Effector memory CD8-positive, alpha-beta T cell (primary cell): ENCODE data around the gene LOXL1.
A peak's percentile ranks its signal among the peaks of the same experiment; 100 is the strongest.
"Not testable (repeated sequence)": the region's sequence is repeated elsewhere in the genome, so short reads cannot be mapped to it uniquely, and the experiment has no call there.

Experiments
- ATAC-seq: fragments of 150-1000 bp; cut with Tn5 transposase; replicated peaks from 2 replicates; pipeline ENCODE4 v1.10.0; 2021; ENCODE audit warnings: mild to moderate bottlenecking, moderate library complexity
- DNase-seq, 3 experiments: peaks; one replicate each; pipeline ENCODE4 v3.0.0; 2021
- H3K27ac Mint-ChIP-seq, 2 donors: one replicate each; pipeline ENCODE4 v1.8.0; 2022; ENCODE audit warnings: mild to moderate bottlenecking in 2 of 2, mixed read lengths in 2 of 2, moderate library complexity in 2 of 2
- H3K27me3 Mint-ChIP-seq, 2 donors: one replicate each; pipeline ENCODE4 v1.8.0; 2022; ENCODE audit warnings: mixed read lengths in 2 of 2
- H3K36me3 Mint-ChIP-seq: one replicate; pipeline ENCODE4 v1.8.0; 2022; ENCODE audit warnings: mild to moderate bottlenecking, moderate library complexity, mixed read lengths; ENCODE audit not compliant: insufficient read depth
- H3K4me1 Mint-ChIP-seq, 2 donors: one replicate each; pipeline ENCODE4 v1.8.0; 2022; ENCODE audit warnings: low read depth in 2 of 2, mixed read lengths in 2 of 2
- H3K4me3 Mint-ChIP-seq, 2 donors: one replicate each; pipeline ENCODE4 v1.8.0; 2022; ENCODE audit warnings: mild to moderate bottlenecking in 2 of 2, mixed read lengths in 2 of 2, moderate library complexity in 2 of 2
- H3K9me3 Mint-ChIP-seq, 2 donors: one replicate each; pipeline ENCODE4 v1.8.0; 2022; ENCODE audit warnings: mixed read lengths in 2 of 2

The LOXL1 gene

DNA sequence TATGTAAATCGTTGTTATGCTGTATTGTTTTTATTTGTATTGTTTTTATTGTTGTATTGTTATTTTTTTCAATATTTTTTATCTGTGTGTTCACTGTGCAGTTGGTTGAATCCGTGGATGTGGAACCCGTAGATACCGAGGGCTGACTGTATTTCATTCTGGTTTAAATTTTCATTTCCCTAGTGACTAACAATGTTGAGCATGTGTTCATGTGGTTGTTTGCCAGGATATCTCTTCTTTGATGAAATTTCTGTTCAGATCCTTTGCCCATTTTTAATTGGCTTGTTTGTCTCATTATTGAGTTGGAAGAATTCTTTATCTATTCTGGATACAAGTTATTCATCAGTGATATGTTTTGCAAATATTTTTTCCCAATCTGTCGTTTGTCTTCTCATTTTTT is 36.2 kb downstream of the LOXL1 start:
- Mint-ChIP-seq H3K4me1 (peaks cover 33 to 39% of the 10 kb centered on the region in 2 donors), H3K36me3 (peaks cover 3% of the 10 kb centered on the region), H3K9me3 (no peaks in the 10 kb centered on the region), H3K4me3 (no peak overlapping the region), H3K27me3 (no peaks in the 10 kb centered on the region), H3K27ac (no peak overlapping the region)
- DNase-seq (no peak), ATAC-seq (no peak)

DNA sequence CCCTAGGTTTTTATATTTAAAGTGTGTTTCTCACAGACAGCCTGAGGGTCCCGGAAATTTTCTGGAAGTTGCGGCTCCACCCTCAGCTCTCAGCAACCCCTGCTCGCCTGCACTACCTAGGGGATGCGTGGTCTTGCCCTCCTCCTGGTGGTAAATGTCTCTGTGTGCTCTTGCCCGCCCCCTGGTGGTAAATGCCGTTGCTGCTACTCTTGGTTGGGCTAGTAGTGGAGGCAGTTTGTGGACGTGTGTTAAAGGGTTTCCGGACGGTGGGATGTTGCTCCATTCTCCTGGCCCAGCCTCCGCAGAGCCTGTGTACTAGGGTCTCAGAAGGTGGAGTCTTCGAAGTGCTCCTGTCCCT is 38.5 kb downstream of the LOXL1 start:
- Mint-ChIP-seq H3K27me3 (no peaks in the 10 kb centered on the region), H3K4me3 (peak overlapping the region; percentile 71 to 83), H3K4me1 (peaks cover 20 to 24% of the 10 kb centered on the region in 2 donors), H3K36me3 (peaks cover 3% of the 10 kb centered on the region), H3K9me3 (no peaks in the 10 kb centered on the region), H3K27ac (peak overlapping the region; percentile 63 to 83)
- DNase-seq, result peak; percentile 84 to 90 (median 84)
- peak; percentile 94 for ATAC-seq

DNA sequence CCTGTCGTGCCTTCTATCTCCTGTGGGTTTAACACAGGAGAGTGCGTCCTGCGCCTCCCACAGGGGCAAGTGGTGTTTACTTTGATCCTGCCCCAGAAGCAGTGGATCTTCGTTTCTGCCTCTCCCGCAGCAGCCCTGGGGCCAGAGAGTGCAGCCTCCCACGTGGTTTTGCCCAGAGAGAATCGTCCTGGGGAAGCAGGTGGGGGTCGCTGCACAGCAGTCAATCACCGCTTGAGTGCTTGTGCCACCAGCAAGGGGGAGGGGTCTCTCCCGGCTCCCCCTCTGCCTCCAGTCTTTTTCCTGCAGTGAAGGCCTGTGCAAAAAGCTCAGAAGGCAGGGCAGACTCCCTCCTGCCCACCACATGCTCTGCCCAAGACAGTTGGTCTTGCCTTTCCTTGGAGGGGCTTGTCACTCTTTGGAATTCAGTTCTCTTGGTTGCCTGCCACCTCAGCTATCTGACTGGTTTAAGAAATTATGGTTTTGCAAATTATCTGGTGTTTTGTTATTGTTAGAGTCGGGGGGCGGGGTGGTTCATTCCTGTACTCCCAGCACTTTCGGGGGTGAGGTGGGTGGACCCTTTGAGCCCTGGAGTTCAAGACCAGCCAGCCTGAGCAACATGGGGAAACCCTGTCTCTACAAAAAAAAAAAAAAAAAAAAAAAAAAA is 39.0 kb downstream of the LOXL1 start:
- DNase-seq, result no peak
- Mint-ChIP-seq H3K9me3 (no peaks in the 10 kb centered on the region), H3K36me3 (peaks cover 3% of the 10 kb centered on the region), H3K27ac (peak overlapping the region; percentile 63 to 83), H3K4me3 (peak overlapping the region; percentile 71 to 83), H3K4me1 (peaks cover 17 to 22% of the 10 kb centered on the region in 2 donors), H3K27me3 (no peaks in the 10 kb centered on the region)
- ATAC-seq, result peak; percentile 52

DNA sequence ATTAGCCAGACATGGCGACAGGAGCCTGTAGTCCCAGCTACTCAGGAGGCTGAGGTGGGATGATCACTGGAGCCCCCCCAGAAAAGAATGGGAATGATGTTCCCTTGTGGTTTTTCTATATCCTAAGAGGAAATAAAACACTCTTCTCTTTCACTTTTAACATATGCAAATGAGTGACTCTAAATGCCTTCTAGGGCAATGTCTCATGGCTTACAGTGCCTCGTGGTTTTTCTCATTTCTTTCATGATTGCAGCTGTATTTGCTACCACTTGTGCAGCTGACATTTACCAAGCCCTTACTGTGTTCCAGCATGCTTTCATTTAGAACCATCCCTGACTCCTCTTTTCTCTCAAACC is 39.5 kb downstream of the LOXL1 start:
- peaks cover 3% of the 10 kb centered on the region for H3K36me3 Mint-ChIP-seq
- H3K27ac Mint-ChIP-seq, result peak overlapping the region; percentile 63 to 83

DNA sequence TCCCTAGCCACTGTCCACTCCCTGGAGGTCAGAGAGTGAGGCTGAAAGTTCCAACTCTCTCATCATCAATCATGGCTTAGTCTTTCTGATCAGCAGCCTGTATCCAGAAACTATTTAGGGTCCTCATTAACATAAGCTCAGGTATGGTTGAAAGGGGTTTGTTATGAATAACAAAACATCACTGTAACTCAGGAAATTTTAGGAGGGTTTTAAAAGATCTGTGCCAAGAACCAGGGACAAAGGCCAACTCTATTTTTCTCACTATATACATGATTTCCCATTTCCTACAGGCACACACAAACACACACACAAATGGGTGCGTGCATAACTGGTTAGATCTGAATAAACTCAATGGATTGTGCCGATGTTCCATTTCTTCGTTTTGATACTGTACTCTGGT is 42.2 kb downstream of the LOXL1 start:
- peaks cover 0 to 9% of the 10 kb centered on the region in 2 donors for H3K27me3 Mint-ChIP-seq
- H3K4me1 Mint-ChIP-seq, result peaks cover 22 to 27% of the 10 kb centered on the region in 2 donors
- H3K4me3 Mint-ChIP-seq, result no peak overlapping the region
- H3K9me3 Mint-ChIP-seq, result no peaks in the 10 kb centered on the region
- H3K27ac Mint-ChIP-seq, result no peak overlapping the region
- DNase-seq (no peak), ATAC-seq (no peak)
- peaks cover 3% of the 10 kb centered on the region for H3K36me3 Mint-ChIP-seq

More for the DNA sequence above, 39.5 kb downstream of the LOXL1 start:
- Mint-ChIP-seq H3K4me3 (peak overlapping the region; percentile 71 to 83), H3K4me1 (peaks cover 17 to 22% of the 10 kb centered on the region in 2 donors), H3K9me3 (no peaks in the 10 kb centered on the region), H3K27me3 (no peaks in the 10 kb centered on the region)
- peak; percentile 56 for ATAC-seq
- DNase-seq, result no peak

DNA sequence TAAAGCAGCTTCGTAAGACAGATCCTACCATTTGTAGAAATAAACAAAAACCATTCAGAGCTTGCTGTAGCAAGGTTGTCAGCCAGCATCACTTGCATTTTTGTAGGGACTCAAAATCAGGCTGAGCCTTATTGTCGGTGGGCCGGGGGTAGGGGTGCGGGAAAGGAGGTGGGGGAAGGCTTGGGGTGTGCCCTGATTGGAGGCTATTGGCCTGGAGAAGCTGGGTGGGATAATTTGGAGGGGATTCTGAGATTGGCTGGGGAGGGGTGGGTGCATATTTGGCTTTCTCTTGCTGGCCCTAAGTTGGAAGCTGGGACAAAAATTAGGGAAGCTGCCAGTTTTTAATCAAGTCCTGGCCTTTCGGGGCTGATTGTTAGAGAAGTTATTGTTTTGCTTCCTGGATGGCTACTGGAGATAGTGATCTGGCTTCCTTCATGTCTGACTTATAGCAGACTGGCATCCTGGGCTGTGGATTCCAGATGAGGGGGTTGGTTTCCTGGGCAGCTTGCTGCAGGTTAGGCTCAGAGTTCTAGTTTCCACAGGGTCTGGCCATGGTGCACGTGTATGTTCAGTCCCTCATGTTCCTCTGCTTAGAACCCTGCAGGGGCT is 43.0 kb downstream of the LOXL1 start:
- H3K27me3 Mint-ChIP-seq, result peaks cover 1 to 11% of the 10 kb centered on the region in 2 donors
- peaks cover 3% of the 10 kb centered on the region for H3K36me3 Mint-ChIP-seq
- ATAC-seq, result no peak
- H3K4me1 Mint-ChIP-seq, result peaks cover 22 to 27% of the 10 kb centered on the region in 2 donors
- H3K4me3 Mint-ChIP-seq, result no peak overlapping the region
- H3K9me3 Mint-ChIP-seq, result no peaks in the 10 kb centered on the region
- no peak overlapping the region for H3K27ac Mint-ChIP-seq
- no peak for DNase-seq

DNA sequence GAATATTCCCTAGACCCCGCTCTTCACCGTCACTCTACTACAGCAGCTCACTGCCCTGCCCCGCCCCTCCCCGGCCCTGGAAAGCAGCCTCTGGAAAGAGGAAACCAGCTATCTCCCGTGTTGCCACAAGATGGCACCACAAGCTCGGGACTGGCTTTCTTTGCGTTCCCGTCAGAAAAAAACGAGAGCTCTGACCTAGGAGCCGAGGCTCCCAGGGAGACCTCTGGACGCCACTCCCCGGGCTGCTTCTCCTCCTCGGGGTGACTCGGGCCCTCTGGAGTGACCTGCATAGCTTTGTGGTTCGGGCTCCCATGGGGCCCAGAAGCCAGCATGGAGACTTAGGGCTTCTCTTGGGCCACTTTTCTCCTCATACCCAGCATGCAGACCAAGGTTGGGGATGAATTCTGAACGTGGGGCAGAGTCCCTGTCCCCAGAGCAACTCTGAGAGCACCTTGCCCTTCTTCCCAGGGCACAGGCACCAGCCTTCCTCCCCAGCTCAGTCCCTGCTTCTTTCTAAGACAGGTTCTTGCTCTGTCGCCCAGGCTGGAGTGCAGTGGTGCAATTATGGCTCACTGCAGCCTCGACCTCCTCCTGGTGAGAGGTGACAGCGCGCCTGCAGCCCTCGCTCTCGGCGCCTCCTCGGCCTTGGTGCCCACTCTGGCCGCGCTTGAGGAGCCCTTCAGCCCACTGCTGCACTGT is 46.9 kb downstream of the LOXL1 start:
- peak; percentile 90 for ATAC-seq
- DNase-seq, result peak; percentile 67 to 72 (median 67)

DNA sequence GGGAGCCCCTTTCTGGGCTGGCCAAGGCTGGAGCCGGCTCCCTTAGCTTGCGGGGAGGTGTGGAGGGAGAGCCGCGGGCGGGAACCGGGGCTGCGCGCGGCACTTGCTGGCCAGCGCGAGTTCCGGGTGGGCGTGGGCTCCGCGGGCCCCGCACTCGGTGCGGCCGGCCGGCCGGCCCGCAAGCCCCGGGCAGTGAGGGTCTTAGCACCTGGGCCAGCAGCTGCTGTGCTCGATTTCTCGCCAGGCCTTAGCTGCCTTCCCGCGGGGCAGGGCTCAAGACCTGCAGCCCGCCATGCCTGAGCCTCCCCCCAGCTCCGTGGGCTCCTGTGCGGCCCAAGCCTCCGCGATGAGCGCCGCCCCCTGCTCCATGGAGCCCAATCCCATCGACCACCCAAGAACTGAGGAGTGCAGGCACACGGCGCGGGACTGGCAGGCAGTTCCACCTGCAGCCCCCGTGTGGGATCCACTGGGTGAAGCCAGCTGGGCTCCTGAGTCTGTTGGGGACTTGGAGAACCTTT is 47.5 kb downstream of the LOXL1 start:
- ATAC-seq, H3K4me1 Mint-ChIP-seq, H3K36me3 Mint-ChIP-seq, H3K27ac Mint-ChIP-seq, H3K9me3 Mint-ChIP-seq, H3K4me3 Mint-ChIP-seq, DNase-seq: not testable (repeated sequence)
- H3K27me3 Mint-ChIP-seq, result peaks cover 31 to 48% of the 10 kb centered on the region in 2 donors

More for the DNA sequence above, 46.9 kb downstream of the LOXL1 start:
- H3K4me1 Mint-ChIP-seq, result peaks cover 4 to 5% of the 10 kb centered on the region in 2 donors
- H3K36me3 Mint-ChIP-seq, result no peaks in the 10 kb centered on the region
- H3K27me3 Mint-ChIP-seq, result peaks cover 28 to 44% of the 10 kb centered on the region in 2 donors
- no peak overlapping the region for H3K27ac Mint-ChIP-seq
- no peaks in the 10 kb centered on the region for H3K9me3 Mint-ChIP-seq
- peak overlapping the region in 1 of 2 donors; percentile 34 for H3K4me3 Mint-ChIP-seq

DNA sequence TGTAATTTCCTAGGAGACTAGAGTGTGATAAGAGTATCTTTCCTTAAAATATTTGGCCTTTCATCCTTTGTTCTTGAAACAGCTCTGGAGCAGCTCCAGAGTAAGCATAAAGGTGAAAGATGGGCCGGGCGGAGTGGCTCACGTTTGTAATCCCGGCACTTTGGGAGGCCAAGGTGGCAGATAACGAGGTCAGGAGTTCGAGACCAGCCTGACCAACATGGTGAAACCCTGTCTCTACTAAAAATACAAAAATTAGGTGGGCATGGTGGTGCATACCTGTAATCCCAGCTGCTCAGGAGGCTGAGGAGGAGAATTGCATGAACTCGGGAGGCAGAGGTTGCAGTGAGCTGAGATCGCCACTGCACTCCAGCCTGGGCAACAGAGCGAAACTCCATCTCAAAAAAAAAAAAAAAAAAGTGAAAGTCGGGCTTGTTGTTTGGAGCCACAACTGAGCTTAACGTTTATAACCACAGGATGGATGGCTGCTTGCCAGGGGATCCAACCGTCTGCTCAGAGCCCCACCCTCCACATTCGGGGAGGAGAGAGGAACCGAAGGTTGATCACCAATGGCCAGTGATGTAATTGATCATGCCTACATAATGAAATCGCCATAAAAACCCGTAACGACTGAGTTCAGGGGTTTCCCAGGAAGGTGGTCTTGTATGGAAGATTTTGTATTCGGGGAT is 49.3 kb downstream of the LOXL1 start:
- ATAC-seq, H3K4me1 Mint-ChIP-seq, H3K27ac Mint-ChIP-seq, DNase-seq, H3K9me3 Mint-ChIP-seq, H3K36me3 Mint-ChIP-seq: not testable (repeated sequence)
- H3K27me3 Mint-ChIP-seq, result peaks cover 35 to 51% of the 10 kb centered on the region in 2 donors
- peak overlapping the region in 1 of 2 donors; percentile 2 for H3K4me3 Mint-ChIP-seq

DNA sequence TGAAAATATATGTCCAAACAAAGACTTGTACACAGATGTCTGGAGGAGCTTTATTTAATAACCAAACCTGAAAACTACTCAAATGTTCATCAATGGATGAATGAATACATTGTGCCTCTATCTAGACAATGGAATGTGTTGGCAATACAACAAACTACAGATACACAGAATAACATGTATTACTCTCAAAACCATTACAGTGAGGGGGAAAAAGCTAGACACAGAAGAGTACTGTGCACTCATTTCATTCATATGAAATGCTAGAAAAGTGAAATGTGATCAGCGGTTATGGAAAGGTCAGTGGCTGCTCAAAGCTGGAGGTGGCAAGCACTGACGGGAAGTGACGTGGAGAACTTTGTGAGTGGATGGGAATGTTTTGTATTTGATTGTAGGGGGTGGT is 52.6 kb downstream of the LOXL1 start:
- no peak overlapping the region for H3K27ac Mint-ChIP-seq
- H3K9me3 Mint-ChIP-seq, result no peaks in the 10 kb centered on the region
- peaks cover 4% of the 10 kb centered on the region for H3K36me3 Mint-ChIP-seq
- no peak overlapping the region for H3K4me3 Mint-ChIP-seq
- no peak for ATAC-seq
- H3K27me3 Mint-ChIP-seq, result peaks cover 35 to 42% of the 10 kb centered on the region in 2 donors
- DNase-seq, result no peak
- peaks cover 1 to 4% of the 10 kb centered on the region in 2 donors for H3K4me1 Mint-ChIP-seq

DNA sequence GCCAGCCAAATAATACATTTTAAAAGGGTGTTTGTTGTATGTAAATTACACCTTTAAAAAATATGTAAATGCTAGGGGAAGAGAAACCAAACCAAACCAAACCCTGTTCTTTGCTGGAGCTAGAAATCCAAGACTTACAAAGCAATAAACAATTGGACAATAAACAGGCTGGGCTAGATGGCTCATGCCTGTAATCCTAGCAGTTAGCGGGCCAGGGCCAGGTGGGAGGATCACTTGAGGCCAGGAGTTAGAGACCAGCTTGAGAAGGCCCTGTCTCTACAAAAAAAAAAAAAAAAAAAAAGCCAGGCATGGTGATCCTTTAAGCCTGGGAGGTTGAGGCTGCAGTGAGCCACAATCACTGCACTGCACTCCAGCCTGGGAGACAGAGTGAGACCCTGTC is 53.4 kb downstream of the LOXL1 start:
- H3K27ac Mint-ChIP-seq, result no peak overlapping the region
- peaks cover 31 to 37% of the 10 kb centered on the region in 2 donors for H3K27me3 Mint-ChIP-seq
- ATAC-seq, result no peak
- H3K4me1 Mint-ChIP-seq, result peaks cover 1 to 4% of the 10 kb centered on the region in 2 donors
- H3K9me3 Mint-ChIP-seq, result no peaks in the 10 kb centered on the region
- H3K4me3 Mint-ChIP-seq, result no peak overlapping the region
- peaks cover 5% of the 10 kb centered on the region for H3K36me3 Mint-ChIP-seq
- DNase-seq, result no peak

DNA sequence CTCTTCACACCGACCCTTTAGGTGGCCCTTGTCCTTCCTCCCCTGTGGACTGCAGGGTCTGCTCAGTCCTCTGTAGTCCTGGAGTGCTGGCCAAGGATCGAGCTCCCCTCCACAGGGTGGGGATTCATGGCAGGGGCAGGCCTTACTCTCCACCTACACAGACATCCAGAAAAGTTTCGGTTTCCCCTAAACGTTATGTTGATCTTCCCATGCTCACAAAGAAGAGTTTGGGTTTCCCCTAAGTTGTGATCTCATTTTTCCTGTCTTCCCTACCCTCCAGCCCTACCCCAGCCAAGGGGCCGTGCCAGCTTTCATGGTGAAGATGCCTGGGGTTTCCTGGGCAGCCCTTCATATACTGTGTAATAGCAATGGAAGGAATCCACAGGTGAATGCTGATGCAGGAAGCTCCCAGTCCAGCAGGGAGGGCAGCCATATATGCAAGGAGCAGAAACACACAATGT is 55.5 kb downstream of the LOXL1 start:
- Mint-ChIP-seq H3K27me3 (peaks cover 11 to 15% of the 10 kb centered on the region in 2 donors), H3K4me1 (peaks cover 1 to 4% of the 10 kb centered on the region in 2 donors), H3K4me3 (no peak overlapping the region), H3K36me3 (peaks cover 12% of the 10 kb centered on the region), H3K27ac (peak overlapping the region in 1 of 2 donors; percentile 16), H3K9me3 (no peaks in the 10 kb centered on the region)
- no peak for ATAC-seq
- no peak for DNase-seq
